GM10266 (cell line): ENCODE measurements around the gene RSU1.

ENCODE experiments used
- DNase-seq: peaks from one replicate; pipeline ENCODE4 v3.0.0; 2012; ENCODE audit errors: extremely low spot score
- TF ChIP-seq, protein P1 (sequence below): IDR thresholded peaks from 2 replicates; pipeline ENCODE4 v1.5.1; 2012; ENCODE audit warnings: mild to moderate bottlenecking, low read depth; ENCODE audit not compliant: control insufficient read depth, insufficient read depth; ENCODE audit errors: missing control alignments

RSU1 gene

DNA sequence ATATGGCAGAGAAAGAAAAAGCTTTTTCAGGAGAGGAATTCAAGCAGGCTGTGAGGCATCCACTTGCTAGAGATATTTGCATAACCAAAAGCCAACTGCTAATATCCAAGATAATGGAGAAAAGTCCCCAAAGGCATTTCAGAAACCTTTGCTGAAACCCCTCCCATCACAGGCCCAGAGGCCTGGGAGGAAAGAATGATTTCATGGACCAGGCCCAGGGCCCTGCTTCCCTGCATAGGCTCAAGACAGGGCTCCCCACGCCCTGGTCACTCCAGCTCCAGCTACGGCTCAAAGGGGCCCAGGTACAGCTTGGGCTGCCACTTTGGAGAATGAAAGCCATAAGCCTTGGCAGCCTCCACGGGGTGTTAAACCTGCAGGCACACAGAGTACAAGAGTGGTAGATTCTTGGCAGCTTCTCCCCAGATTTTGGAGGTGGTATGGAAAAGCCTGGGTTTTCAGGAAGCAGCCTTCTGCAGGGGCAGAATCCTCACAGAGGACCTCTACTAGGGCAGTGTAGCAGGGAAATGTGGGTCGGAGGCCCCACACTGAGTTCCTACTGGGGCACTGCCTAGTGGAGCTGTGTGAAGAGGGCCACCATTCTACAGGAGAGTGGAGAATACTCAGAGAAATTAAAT, 5.6 kb upstream of the RSU1 start:
- TF ChIP-seq, protein P1, sequence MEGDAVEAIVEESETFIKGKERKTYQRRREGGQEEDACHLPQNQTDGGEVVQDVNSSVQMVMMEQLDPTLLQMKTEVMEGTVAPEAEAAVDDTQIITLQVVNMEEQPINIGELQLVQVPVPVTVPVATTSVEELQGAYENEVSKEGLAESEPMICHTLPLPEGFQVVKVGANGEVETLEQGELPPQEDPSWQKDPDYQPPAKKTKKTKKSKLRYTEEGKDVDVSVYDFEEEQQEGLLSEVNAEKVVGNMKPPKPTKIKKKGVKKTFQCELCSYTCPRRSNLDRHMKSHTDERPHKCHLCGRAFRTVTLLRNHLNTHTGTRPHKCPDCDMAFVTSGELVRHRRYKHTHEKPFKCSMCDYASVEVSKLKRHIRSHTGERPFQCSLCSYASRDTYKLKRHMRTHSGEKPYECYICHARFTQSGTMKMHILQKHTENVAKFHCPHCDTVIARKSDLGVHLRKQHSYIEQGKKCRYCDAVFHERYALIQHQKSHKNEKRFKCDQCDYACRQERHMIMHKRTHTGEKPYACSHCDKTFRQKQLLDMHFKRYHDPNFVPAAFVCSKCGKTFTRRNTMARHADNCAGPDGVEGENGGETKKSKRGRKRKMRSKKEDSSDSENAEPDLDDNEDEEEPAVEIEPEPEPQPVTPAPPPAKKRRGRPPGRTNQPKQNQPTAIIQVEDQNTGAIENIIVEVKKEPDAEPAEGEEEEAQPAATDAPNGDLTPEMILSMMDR = no peak
- DNase-seq = no peak

DNA sequence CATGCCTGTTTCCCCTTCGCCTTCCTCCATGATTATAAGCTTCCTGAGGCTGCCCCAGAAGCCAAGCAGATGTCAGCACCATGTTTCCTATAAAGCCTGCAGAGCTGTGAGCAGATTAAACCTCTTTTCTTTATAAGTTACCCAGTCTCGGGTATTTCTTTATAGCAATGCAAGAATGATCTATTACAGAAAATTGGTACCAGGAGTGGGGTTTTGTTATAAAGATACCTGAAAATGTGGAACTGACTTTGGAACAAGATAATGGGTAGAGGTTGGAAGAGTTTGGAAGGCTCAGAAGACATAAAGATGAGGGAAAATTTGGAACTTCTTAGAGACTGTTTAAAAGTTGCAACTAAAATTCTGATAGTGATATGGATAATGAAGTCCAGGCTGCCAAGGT, 4.8 kb upstream of the RSU1 start:
- DNase-seq = no peak
- TF ChIP-seq, protein P1 = no peak

DNA sequence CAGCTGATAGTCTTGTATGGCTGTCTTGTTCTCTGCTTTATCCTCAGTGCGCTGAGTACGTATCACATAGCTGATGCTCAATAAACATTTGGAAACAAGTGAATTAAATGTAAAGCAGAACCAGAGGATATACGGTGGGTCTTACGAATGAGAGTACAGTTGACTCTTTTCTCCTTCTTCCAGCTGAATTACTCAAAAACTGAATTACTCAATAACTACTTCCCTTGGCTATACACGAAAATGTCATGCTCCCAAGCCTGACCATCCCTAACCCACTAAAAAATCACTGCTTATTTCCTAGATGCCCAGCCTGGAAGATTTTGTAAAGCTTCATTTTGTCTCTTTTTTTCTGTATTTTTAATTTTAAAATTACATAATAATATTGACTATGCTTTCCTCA, 3.2 kb upstream of the RSU1 start:
- TF ChIP-seq, protein P1 = no peak
- DNase-seq = no peak

DNA sequence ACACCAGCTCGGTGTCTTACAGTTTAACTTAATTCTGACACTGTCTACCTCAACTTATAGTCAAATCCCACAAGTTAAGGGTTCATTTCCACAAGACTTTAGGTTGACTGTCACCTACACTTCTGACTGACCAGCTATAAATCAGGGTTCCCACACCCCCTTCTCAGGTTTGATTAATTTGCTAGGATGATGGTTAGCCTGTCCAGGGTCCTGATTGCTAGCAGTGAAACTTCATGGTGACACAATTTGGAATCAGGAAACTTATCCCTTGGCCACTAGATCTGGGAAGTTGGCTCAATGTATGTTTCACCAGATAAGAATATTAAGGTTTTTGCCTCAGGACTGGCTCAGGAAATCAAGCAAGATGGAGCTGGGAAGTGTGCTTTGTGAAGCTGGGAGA, 2.8 kb upstream of the RSU1 start:
- DNase-seq = no peak
- TF ChIP-seq, protein P1 = no peak

DNA sequence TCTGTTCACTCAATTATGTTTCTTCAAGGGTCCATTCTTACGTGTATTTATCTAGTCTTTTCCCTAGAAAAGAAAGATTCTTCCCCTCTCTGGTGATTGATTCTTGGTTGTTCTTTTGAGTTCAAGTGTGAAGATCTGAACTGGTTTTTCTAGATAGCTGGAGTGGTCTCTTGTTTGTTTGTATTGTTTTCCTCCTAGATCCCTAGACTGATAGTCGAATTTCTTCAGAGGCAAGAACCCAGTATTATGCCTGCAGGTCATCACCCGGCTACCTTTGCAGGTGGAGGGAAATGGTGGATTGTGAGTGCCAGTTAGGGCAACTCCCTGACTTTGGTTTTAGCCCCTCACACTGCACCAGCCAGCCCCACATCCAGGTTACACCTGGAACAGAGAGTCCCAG, 2.2 kb upstream of the RSU1 start:
- no peak for DNase-seq

DNA sequence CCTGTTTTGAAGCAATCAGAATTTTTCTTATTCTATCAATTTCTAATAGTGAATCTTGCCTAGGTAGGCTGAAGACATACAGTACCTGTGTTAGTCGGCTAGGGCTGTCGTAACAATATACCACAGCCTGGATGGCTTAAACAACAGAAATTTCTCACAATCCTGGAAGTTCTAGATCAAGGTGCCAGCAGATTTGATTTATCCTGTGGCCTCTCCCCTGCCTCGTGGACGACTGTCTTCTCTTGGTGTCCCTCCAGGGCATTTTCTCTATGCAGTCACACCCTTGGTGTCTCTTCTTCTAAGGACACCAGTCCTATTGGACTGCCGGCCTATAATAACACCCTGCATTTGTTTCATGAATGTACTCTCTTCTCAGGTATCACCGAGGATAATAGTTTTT, 1.8 kb upstream of the RSU1 start:
- TF ChIP-seq, protein P1 = no peak
- DNase-seq = no peak

More for the DNA sequence above, 2.2 kb upstream of the RSU1 start:
- TF ChIP-seq, protein P1 = no peak

DNA sequence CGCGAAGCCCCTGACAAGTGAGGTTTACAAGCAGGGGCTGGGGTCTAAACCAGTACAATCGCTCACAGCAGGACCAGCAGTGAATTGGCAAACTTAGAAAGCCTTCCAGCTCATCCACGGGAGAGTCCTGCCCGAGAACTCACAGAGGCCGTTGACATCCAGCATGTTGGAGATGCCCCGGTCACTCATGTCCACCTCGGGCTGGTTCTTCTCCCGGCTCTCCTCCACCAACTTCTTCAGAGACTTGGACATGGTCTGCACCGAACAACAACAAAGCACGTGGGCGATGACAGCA, 447 bp downstream of the RSU1 start:
- DNase-seq = no peak
- TF ChIP-seq, protein P1 = no peak
